IMR-90 (cell line): ENCODE data around the gene ETV4. TPM values are rescaled to one million over a fixed set of nuclear protein-coding genes. Genes with fewer than 3 reads are reported as not detected.
A peak's percentile ranks its signal among the peaks of the same experiment; 100 is the strongest.

Experiments used
- NFE2L2 ChIP-seq: fragments of 150-350 bp; IDR thresholded peaks from 2 replicates; pipeline ENCODE4 v1.6.1; 2016; ENCODE audit warnings: low read depth, mild to moderate bottlenecking, low read length
- POLR2A ChIP-seq: IDR thresholded peaks from 2 replicates; pipeline ENCODE4 v1.6.1; 2012; ENCODE audit warnings: mild to moderate bottlenecking, low read depth, low read length
- RAD21 ChIP-seq: IDR thresholded peaks from 2 replicates; pipeline ENCODE4 v1.6.1; 2012; ENCODE audit warnings: low read length, improper control_type of control experiment
- USF2 ChIP-seq: fragments of 150-350 bp; IDR thresholded peaks from 2 replicates; pipeline ENCODE4 v1.6.1; 2017; ENCODE audit warnings: mild to moderate bottlenecking, antibody characterized with exemption, low read length, low read depth
- polyA plus RNA-seq, 3 experiments: library from polyadenylated mRNA; depleted of rRNA; stranded (reverse); fragments of >200 nt; gene quantifications; 2 replicates each; pipeline ENCODE4 v1.2.3, GENCODE V29; 2012; ENCODE audit warnings: low replicate concordance in 1 of 3
- total RNA-seq: library from RNA; depleted of rRNA; stranded (reverse); fragments of >200 nt; gene quantifications from 2 replicates; pipeline ENCODE4 v1.2.3, GENCODE V29; 2012

The ETV4 gene
- total and polyA plus RNA-seq, 2 of the 4 experiments (the other 2 are of a cell fraction): 4.3 to 13.2 TPM

- no peak for TF ChIP-seq USF2
- TF ChIP-seq POLR2A: no peak
- no peak for TF ChIP-seq NFE2L2
- 0 out of 2 replicates have a peak, but pooled peaks have one; percentile 9 for TF ChIP-seq RAD21
These were observed 32.8 kb upstream of the ETV4 start (continued) for GRCh38 chr17:43578699-43579565.
